Esophagus squamous epithelium (tissue), 5 donors: ENCODE results near the gene FRA10AC1. TPM values are rescaled to one million over a fixed set of nuclear protein-coding genes. Genes with fewer than 3 reads are reported as not detected.

Experiments
- DNase-seq: peaks from one replicate; lab custom pipeline; 2025; lab: John Stamatoyannopoulos, UW
- H3K27ac ChIP-seq, 4 donors: fragments of 200-600 bp; sonication (generic); one replicate each; pipeline ENCODE4 v1.5.1; 2016 to 2019; ENCODE audit warnings: mild to moderate bottlenecking in 1 of 4
- H3K27me3 ChIP-seq, 4 donors: fragments of 200-600 bp; sonication (generic); 1 replicate in 3 of 4; 2 replicates in 1 of 4; pipeline versions ENCODE4 v1.5.1 to v1.6.0; 2017 to 2021; ENCODE audit warnings: antibody characterized with exemption in 1 of 4
- H3K36me3 ChIP-seq, 3 donors: fragments of 200-600 bp; sonication (generic); one replicate each; pipeline ENCODE4 v1.5.1; 2016 to 2019
- H3K4me1 ChIP-seq, 3 donors: fragments of 200-600 bp; sonication (generic); one replicate each; pipeline ENCODE4 v1.5.1; 2017 to 2019
- H3K4me3 ChIP-seq, 4 donors: fragments of 200-600 bp; sonication (generic); 1 replicate in 3 of 4; 2 replicates in 1 of 4; pipeline ENCODE4 v1.5.1; 2016 to 2019; ENCODE audit warnings: mild to moderate bottlenecking in 2 of 4, moderate library complexity in 1 of 4
- H3K9me3 ChIP-seq, 3 donors: fragments of 200-600 bp; sonication (generic); one replicate each; pipeline ENCODE4 v1.5.1; 2016 to 2019
- CTCF ChIP-seq, 6 experiments: fragments of 450-650 bp in 4 of 6; fragments of 200-600 bp in 2 of 6; sonication (generic) in 2 of 6; IDR thresholded peaks; one replicate each; pipeline ENCODE4 v1.5.1; 2016 to 2019; ENCODE audit warnings: antibody characterized with exemption in 6 of 6, mild to moderate bottlenecking in 4 of 6, moderate library complexity in 4 of 6
- POLR2A ChIP-seq, 4 donors: fragments of 450-650 bp; IDR thresholded peaks; one replicate each; pipeline ENCODE4 v1.6.1; 2017; ENCODE audit warnings: antibody characterized with exemption in 4 of 4, mild to moderate bottlenecking in 4 of 4, moderate library complexity in 3 of 4
- WGBS, 2 donors: methylation state at CpG; one replicate each; pipeline ENCODE4 v1.1.5; 2018; 5-methylcytosine and 5-hydroxymethylcytosine counted together
- intact Hi-C: fragments of 100-400 bp; cut with DNase I; formaldehyde crosslinking; loops from one replicate; pipeline ENCODE4 v1.15.0; 2022
- total RNA-seq, 4 donors: library from RNA; depleted of rRNA; stranded (reverse); fragments of >200 nt; gene quantifications; one replicate each; pipeline ENCODE4 v1.1.0, GENCODE V29; 2016
- donor health status: DM: yes; HTN: yes; CAD: no.

The FRA10AC1 gene
- total RNA-seq, 4 donors from 2014 or later, result 5.0 to 12.0 (median 5.9) TPM

- DNase-seq, result no peak
- H3K4me1 ChIP-seq, result no peaks in the 10 kb centered on the region
- H3K4me3 ChIP-seq, result no peak overlapping the region
- peaks cover 0 to 4% (median 0%) of the 10 kb centered on the region in 4 donors for H3K27me3 ChIP-seq
- no peaks in the 10 kb centered on the region for H3K9me3 ChIP-seq
- H3K36me3 ChIP-seq, result no peaks in the 10 kb centered on the region
- intact Hi-C loops, result no loop called here
- H3K27ac ChIP-seq, result no peak overlapping the region
- TF ChIP-seq POLR2A (IDR thresholded peaks at IDR 0.05) (no peak), CTCF (IDR thresholded peaks at IDR 0.05) (no peak)
- WGBS, 2 donors, result 67 to 77% methylated on average over 5 of the region's 5 CpGs
These were observed 13.0 kb upstream of the FRA10AC1 start for GRCh38 chr10:93715345-93715744.

GRCh38 chr10:93712593-93712992 lies 10.2 kb upstream of the FRA10AC1 start:
- H3K4me1 ChIP-seq, result no peaks in the 10 kb centered on the region
- 31 to 56% methylated on average over 2 of the region's 2 CpGs for WGBS, 2 donors
- intact Hi-C loops, result no loop called here
- DNase-seq, result no peak
- no peak overlapping the region for H3K4me3 ChIP-seq
- H3K27me3 ChIP-seq, result no peaks in the 10 kb centered on the region
- H3K27ac ChIP-seq, result no peak overlapping the region
- no peaks in the 10 kb centered on the region for H3K36me3 ChIP-seq
- no peaks in the 10 kb centered on the region for H3K9me3 ChIP-seq
- TF ChIP-seq POLR2A (IDR thresholded peaks at IDR 0.05) (no peak), CTCF (IDR thresholded peaks at IDR 0.05) (no peak)

- 50 to 51% methylated on average over 3 of the region's 3 CpGs for WGBS, 2 donors
These were observed 9.5 kb upstream of the FRA10AC1 start for GRCh38 chr10:93711891-93712290.

GRCh38 chr10:93710333-93710909 lies 8.0 kb upstream of the FRA10AC1 start:
- TF ChIP-seq CTCF (IDR thresholded peaks at IDR 0.05) (no peak), POLR2A (IDR thresholded peaks at IDR 0.05) (no peak)
- Histone ChIP-seq H3K9me3 (no peaks in the 10 kb centered on the region), H3K27me3 (no peaks in the 10 kb centered on the region), H3K4me1 (no peaks in the 10 kb centered on the region), H3K27ac (no peak overlapping the region), H3K36me3 (no peaks in the 10 kb centered on the region), H3K4me3 (no peak overlapping the region)
- no peak for DNase-seq
- intact Hi-C loops, result no loop called here
- WGBS, 2 donors, result 77 to 78% methylated on average over 5 of the region's 5 CpGs

More at GRCh38 chr10:93711891-93712290, 9.5 kb upstream of the FRA10AC1 start:
- TF ChIP-seq CTCF (IDR thresholded peaks at IDR 0.05) (no peak), POLR2A (IDR thresholded peaks at IDR 0.05) (no peak)
- no peak overlapping the region for H3K27ac ChIP-seq
- H3K36me3 ChIP-seq, result no peaks in the 10 kb centered on the region
- H3K27me3 ChIP-seq, result no peaks in the 10 kb centered on the region
- H3K9me3 ChIP-seq, result no peaks in the 10 kb centered on the region
- H3K4me3 ChIP-seq, result no peak overlapping the region
- intact Hi-C loops, result no loop called here
- DNase-seq, result no peak
- no peaks in the 10 kb centered on the region for H3K4me1 ChIP-seq

- H3K4me1 ChIP-seq, result peaks cover 0 to 9% (median 0%) of the 10 kb centered on the region in 3 donors
- no peaks in the 10 kb centered on the region for H3K36me3 ChIP-seq
- no peak overlapping the region for H3K27ac ChIP-seq
- no peak overlapping the region for H3K4me3 ChIP-seq
- intact Hi-C loops, result no loop called here
- no peak for DNase-seq
- H3K9me3 ChIP-seq, result no peaks in the 10 kb centered on the region
- TF ChIP-seq CTCF (IDR thresholded peaks at IDR 0.05), result no peak
- H3K27me3 ChIP-seq, result no peaks in the 10 kb centered on the region
These were observed 5.2 kb upstream of the FRA10AC1 start for GRCh38 chr10:93707623-93708022.
